Mammary epithelial cell (primary cell): Measurements from ENCODE around the gene MYH10.

Source experiments
- EZH2 ChIP-seq: IDR thresholded peaks from 2 replicates; pipeline ENCODE4 v1.6.1; 2012; ENCODE audit warnings: low read length, inconsistent platforms, borderline replicate concordance
- TF ChIP-seq, protein P1 (sequence below), 2 donors: IDR thresholded peaks in 1 of 2; conservative IDR thresholded peaks in 1 of 2; 2 replicates each; pipeline ENCODE4 v1.5.1; 2011 to 2012; ENCODE audit warnings: inconsistent platforms in 2 of 2, low read length in 2 of 2, mild to moderate bottlenecking in 2 of 2, control low read depth in 1 of 2, low read depth in 1 of 2; ENCODE audit not compliant: insufficient read depth in 1 of 2; ENCODE audit errors: extremely low read depth in 1 of 2

DNA sequence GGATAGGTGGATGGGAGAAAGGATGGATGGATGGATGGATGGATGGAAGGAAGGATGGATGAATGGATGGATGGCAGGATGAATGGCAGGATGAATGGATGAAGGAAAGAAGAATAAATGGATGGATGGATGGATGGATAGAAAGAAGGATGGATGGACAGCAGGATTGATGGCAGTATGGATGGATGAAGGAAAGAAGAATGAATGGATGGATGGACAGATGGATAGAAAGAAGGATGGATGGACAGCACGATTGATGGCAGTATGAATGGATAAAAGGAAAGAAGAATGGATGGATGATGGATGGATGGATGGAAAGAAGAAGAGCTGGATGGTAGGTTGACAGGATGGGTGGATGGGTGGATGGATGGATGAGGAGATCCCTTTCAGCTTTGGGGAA lies 9.2 kb upstream of the MYH10 start:
- TF ChIP-seq, protein P1, sequence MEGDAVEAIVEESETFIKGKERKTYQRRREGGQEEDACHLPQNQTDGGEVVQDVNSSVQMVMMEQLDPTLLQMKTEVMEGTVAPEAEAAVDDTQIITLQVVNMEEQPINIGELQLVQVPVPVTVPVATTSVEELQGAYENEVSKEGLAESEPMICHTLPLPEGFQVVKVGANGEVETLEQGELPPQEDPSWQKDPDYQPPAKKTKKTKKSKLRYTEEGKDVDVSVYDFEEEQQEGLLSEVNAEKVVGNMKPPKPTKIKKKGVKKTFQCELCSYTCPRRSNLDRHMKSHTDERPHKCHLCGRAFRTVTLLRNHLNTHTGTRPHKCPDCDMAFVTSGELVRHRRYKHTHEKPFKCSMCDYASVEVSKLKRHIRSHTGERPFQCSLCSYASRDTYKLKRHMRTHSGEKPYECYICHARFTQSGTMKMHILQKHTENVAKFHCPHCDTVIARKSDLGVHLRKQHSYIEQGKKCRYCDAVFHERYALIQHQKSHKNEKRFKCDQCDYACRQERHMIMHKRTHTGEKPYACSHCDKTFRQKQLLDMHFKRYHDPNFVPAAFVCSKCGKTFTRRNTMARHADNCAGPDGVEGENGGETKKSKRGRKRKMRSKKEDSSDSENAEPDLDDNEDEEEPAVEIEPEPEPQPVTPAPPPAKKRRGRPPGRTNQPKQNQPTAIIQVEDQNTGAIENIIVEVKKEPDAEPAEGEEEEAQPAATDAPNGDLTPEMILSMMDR (conservative IDR thresholded peaks at IDR 0.05 in 1 of 2, IDR thresholded peaks at IDR 0.05 in 1 of 2; ENCODE audit: extremely low read depth in 1 of 2, insufficient read depth in 1 of 2, low read depth in 1 of 2, low read length in 2 of 2), result no peak
- no peak for TF ChIP-seq EZH2
